GM23248 (cell line): Measurements from ENCODE around the gene CNTN4.

Experiments used
- EZH2 ChIP-seq: fragments of 200-600 bp; sonication (generic); IDR thresholded peaks from 2 replicates; pipeline ENCODE4 v1.6.1; 2018; ENCODE audit warnings: antibody characterized with exemption, mild to moderate bottlenecking; ENCODE audit not compliant: insufficient read depth, poor library complexity, severe bottlenecking
- EZH2phosphoT487 ChIP-seq: fragments of 200-600 bp; sonication (generic); IDR thresholded peaks from 2 replicates; pipeline ENCODE4 v1.6.1; 2018; ENCODE audit warnings: antibody characterized with exemption, moderate library complexity, mild to moderate bottlenecking, low read depth; ENCODE audit not compliant: insufficient read depth

DNA sequence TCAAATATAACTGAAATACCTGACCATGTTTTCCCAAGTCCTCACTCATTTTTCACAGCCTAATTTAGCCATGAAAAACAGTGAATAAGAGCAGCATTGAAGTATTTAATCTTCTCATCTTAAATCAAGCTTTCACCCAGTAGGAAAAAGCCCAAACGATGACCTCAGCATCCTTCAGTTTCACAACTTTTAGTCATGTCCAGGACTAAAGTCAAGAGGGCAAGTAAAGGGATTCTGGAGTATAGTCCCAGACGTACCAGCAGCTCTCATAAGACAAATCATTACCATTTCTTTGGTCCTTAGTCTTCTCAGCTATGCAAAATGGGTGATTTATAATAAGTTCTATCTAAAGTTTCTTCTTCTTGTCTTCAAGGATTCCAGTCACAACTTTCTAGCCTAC lies 774.2 kb downstream of the CNTN4 start:
- no peak for TF ChIP-seq EZH2
- TF ChIP-seq EZH2phosphoT487 = no peak
